ENCODE results near the gene IL18BP. TPM values are rescaled to one million over a fixed set of nuclear protein-coding genes. Genes with fewer than 3 reads are reported as not detected.

Gene IL18BP
- total RNA-seq, 4 donors from 2014 or later: 5.1 to 11.6 (median 6.3) TPM

GRCh38 chr11:71977090-71977489, 21.6 kb upstream of the IL18BP start:
- peaks cover 0 to 6% (median 0%) of the 10 kb centered on the region in 3 donors for H3K36me3 ChIP-seq
- TF ChIP-seq POLR2A (IDR thresholded peaks at IDR 0.05) (no peak), EP300 (IDR thresholded peaks at IDR 0.05) (no peak), CTCF (IDR thresholded peaks at IDR 0.05) (no peak)
- 61 to 86% methylated on average over 1 of the region's 1 CpG for WGBS, 2 donors
- H3K4me3 ChIP-seq: no peak overlapping the region
- no peaks in the 10 kb centered on the region for H3K4me1 ChIP-seq
- H3K27me3 ChIP-seq: no peaks in the 10 kb centered on the region
- DNase-seq (ENCODE audit: low spot score in 2 of 2): no peak
- no peaks in the 10 kb centered on the region for H3K9me3 ChIP-seq
- no peak overlapping the region for H3K27ac ChIP-seq

DNA sequence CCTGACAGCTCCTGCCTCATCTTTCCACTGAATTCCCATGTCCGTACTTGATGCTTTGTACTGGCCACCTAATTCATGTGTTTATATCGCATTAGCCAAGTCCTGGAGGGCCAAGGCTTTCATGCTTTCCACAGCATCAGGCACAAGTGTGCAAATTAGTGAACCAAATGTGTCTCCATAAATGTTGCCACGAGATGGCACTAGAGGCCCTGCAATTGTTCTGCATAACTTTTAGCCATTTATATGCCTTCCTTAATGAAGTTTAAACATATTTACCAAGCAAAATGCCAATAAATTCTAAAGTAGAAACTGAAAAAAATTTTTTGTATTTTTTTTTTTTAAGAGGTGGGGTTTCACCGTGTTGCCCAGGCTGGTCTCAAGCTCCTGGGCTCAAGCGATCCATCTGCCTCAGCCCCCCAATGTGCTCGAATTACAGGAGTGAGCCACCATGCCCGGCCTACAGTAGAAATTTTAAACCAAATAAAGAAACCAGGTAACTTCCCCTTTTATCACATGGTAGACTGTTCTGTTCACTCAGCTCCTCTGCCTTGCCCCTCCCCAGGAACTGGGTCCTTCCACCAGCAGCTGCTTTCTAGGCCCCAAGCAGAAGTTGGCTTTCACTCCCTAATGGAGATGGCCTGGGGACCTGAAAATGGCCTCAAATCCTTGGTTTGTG, 20.8 kb upstream of the IL18BP start:
- 53 to 66% methylated on average over 7 of the region's 7 CpGs for WGBS, 2 donors
- DNase-seq (ENCODE audit: low spot score in 2 of 2): peak in 1 of 2 donors; percentile 85
- Histone ChIP-seq H3K36me3 (peaks cover 0 to 6% (median 0%) of the 10 kb centered on the region in 3 donors), H3K4me3 (no peak overlapping the region), H3K4me1 (no peaks in the 10 kb centered on the region), H3K9me3 (no peaks in the 10 kb centered on the region), H3K27ac (no peak overlapping the region), H3K27me3 (no peaks in the 10 kb centered on the region)
- TF ChIP-seq CTCF (IDR thresholded peaks at IDR 0.05): peak; percentile 52 to 68 (median 63)
- no peak for TF ChIP-seq POLR2A (IDR thresholded peaks at IDR 0.05)

DNA sequence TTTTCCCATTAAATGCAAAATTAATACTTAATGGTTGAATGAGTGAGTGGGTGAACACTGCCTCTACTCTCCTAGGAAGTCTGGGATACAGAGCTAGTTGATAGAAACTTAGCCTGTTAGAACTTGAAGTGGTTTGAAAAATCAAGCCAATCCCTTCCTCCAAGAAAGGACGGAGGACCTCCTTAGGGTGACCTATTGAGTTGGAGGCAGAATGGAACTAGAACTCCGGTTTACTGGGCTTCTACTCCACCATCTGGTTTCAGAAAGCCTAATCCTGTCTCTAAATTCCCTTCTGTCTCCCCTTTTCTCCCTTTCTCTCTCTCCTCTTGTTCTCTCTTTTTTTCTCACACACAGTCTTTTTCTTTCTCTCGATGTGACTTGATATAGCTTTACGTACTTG, 19.6 kb upstream of the IL18BP start:
- no peaks in the 10 kb centered on the region for H3K9me3 ChIP-seq
- H3K4me3 ChIP-seq: no peak overlapping the region
- TF ChIP-seq EP300 (IDR thresholded peaks at IDR 0.05) (no peak), CTCF (IDR thresholded peaks at IDR 0.05) (no peak)
- no peaks in the 10 kb centered on the region for H3K4me1 ChIP-seq
- no peak overlapping the region for H3K27ac ChIP-seq
- DNase-seq (ENCODE audit: low spot score in 2 of 2): no peak
- 86 to 93% methylated on average over 4 of the region's 4 CpGs for WGBS, 2 donors
- H3K27me3 ChIP-seq: no peaks in the 10 kb centered on the region
- H3K36me3 ChIP-seq: peaks cover 0 to 14% (median 0%) of the 10 kb centered on the region in 3 donors

DNA sequence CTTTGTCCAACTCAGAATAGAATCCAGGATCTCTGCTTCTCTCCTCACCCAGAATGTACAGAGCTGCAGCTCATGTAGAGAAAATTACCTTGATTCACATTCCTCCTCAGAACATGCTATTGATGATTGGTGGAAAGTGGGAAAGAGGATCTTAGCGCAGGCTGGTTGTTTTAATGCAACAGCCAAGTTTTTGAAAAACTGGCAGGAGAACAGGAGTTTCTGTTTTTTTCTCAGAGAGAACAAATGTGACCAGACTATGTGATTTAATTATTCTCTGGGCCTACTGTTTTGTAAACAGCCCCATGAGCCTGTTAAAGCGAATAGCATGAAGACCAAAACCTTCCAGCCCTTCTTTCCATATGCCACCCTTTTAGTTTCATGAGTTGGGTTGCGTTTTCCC, 19.1 kb upstream of the IL18BP start:
- peaks cover 0 to 15% (median 0%) of the 10 kb centered on the region in 3 donors for H3K36me3 ChIP-seq
- H3K27me3 ChIP-seq: no peaks in the 10 kb centered on the region
- TF ChIP-seq EP300 (IDR thresholded peaks at IDR 0.05): no peak
- no peak for TF ChIP-seq POLR2A (IDR thresholded peaks at IDR 0.05)
- TF ChIP-seq CTCF (IDR thresholded peaks at IDR 0.05): no peak
- H3K9me3 ChIP-seq: no peaks in the 10 kb centered on the region
- no peaks in the 10 kb centered on the region for H3K4me1 ChIP-seq
- no peak for DNase-seq (ENCODE audit: low spot score in 2 of 2)
- no peak overlapping the region for H3K27ac ChIP-seq
- WGBS, 2 donors: 83% methylated on average over 3 of the region's 3 CpGs
- no peak overlapping the region for H3K4me3 ChIP-seq

GRCh38 chr11:71986131-71986530, 12.6 kb upstream of the IL18BP start:
- Histone ChIP-seq H3K4me3 (no peak overlapping the region), H3K27me3 (no peaks in the 10 kb centered on the region), H3K9me3 (no peaks in the 10 kb centered on the region), H3K36me3 (peaks cover 0 to 28% (median 0%) of the 10 kb centered on the region in 3 donors), H3K4me1 (peaks cover 0 to 15% (median 6%) of the 10 kb centered on the region in 4 donors), H3K27ac (no peak overlapping the region)
- 72 to 80% methylated on average over 2 of the region's 2 CpGs for WGBS, 2 donors
- TF ChIP-seq EP300 (IDR thresholded peaks at IDR 0.05) (no peak), POLR2A (IDR thresholded peaks at IDR 0.05) (no peak), CTCF (IDR thresholded peaks at IDR 0.05) (no peak)
- DNase-seq (ENCODE audit: low spot score in 2 of 2): no peak
